GM21367 (cell line): ENCODE data around the gene APBB2.
"Not testable (repeated sequence)": the region's sequence is repeated elsewhere in the genome, so short reads cannot be mapped to it uniquely, and the experiment has no call there.

Experiments used
- ATAC-seq: cut with Tn5 transposase; IDR thresholded peaks from one replicate; pipeline ENCODE4 v1.9.1; 2021; ENCODE audit not compliant: unreplicated experiment

Gene APBB2

GRCh38 chr4:41160012-41160789 lies 54.1 kb downstream of the APBB2 start:
- ATAC-seq: no peak

DNA sequence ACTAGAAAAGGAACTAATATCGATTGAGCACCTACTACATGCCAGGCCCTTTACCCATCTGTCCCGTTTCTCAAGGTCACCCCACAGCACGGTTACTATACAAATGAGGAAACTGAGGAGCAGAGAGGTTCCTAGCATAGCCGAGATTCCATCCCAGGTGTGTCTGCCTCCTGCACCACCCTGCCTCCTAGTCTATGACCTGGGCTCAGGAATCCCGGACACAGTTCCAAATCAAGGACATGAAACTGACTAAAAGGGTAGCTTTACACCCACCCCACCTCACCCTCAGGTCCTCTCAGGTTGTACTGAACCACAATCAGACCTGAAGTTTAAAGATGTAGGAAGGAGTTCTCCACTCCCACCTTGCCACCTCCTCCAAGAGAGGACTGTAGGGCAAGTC lies 55.6 kb downstream of the APBB2 start:
- no peak for ATAC-seq

GRCh38 chr4:41158274-41158673 lies 56.1 kb downstream of the APBB2 start:
- ATAC-seq: no peak

- no peak for ATAC-seq
Observed at GRCh38 chr4:41157009-41157408, 57.3 kb downstream of the APBB2 start.

DNA sequence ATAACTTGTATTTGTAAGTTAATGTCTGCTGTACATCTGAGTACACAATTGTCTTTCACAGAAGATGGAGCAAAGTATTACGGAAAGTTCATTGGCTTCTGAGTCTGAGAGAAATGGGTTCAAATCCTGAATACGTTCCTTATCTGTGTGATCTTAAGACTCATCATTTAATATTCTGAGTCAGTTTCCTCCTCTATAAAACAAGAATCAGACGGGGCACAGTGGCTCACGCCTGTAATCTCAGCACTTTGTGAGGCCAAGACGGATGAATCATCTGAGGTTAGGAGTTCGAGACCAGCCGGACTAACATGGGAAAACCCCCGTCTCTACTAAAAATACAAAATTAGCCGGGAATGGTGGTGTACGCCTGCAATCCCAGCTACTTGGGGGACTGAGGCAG lies 57.8 kb downstream of the APBB2 start:
- ATAC-seq: no peak

GRCh38 chr4:41155194-41155830 lies 59.0 kb downstream of the APBB2 start:
- no peak for ATAC-seq

- ATAC-seq: no peak
Observed at GRCh38 chr4:41154814-41155177, 59.5 kb downstream of the APBB2 start.

GRCh38 chr4:41154010-41154813 lies 60.1 kb downstream of the APBB2 start:
- no peak for ATAC-seq

DNA sequence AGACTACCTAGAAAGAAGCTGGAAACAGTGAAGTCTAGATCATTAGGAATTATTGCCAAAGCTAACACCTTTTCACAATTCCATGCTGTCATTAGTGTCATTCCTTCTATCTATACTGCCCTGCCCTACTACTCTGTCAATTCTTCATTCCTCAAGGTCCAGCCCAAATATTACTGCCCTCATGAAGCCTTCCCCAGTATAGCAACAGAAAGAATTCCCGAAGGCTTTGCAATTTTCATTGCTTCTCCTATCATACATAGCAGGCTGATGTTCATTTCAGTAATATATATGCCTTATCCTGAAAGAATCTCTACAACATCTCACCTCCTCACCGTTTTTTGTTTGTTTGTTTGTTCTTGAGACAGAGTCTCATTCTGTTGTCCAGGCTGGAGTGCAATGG lies 63.9 kb downstream of the APBB2 start:
- ATAC-seq: no peak

DNA sequence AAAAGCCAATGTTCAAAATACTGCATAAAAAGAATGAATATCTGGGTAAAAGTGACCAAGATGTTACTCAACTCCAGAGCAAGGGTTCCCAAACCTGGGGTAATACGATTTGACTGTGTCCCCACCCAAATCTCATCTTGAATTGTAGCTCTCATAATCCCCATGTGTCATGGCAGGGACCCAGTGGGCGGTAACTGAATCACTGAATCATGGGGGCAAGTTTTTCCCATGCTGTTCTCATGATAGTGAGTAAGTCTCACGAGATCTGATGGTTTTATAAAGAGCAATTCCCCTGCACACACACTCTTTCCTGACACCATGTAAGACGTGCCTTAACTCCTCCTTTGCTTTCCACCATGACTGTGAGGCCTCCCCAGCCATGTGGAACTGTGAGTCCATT lies 64.8 kb downstream of the APBB2 start:
- not testable (repeated sequence) for ATAC-seq

GRCh38 chr4:41148931-41149330 lies 65.4 kb downstream of the APBB2 start:
- no peak for ATAC-seq

GRCh38 chr4:41148292-41148691 lies 66.0 kb downstream of the APBB2 start:
- no peak for ATAC-seq

DNA sequence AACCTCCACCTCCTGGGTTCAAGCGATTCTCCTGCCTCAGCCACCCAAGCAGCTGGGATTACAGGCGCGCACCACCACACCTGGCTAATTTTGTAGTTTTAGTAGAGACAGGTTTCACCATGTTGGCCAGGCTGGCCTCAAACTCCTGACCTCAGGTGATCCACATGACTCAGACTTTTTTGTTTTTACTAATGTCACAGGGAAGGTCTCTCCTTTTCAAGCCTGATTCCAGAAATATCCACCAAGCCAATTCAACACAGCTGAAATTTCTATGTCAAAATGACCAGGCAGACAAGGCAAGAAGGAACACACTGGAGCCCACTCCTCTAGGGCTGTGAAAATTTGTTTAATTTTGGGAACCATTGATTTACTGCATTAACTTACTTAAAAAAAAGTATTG lies 66.8 kb downstream of the APBB2 start:
- not testable (repeated sequence) for ATAC-seq

GRCh38 chr4:41146716-41147506 lies 67.4 kb downstream of the APBB2 start:
- ATAC-seq: no peak

DNA sequence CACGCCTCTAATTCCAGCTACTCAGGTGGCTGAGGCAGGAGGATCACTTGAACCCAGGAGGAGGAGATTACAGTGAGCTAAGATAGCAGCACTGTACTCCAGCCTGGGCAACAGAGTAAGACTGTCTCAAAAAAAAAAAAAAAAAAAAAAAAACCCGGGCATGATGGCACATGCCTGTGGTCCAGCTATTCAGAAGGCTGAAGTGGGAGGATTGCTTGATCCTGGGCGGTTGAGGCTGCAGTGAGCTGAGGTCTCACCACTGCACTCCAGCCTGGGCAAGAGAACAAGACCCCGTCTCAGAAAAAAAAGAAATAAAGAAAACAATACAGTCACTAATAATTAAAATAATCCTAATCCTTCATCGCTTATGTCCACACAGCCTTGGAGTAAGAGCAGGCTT lies 68.1 kb downstream of the APBB2 start:
- no peak for ATAC-seq

- no peak for ATAC-seq
Observed at GRCh38 chr4:41145571-41146078, 68.7 kb downstream of the APBB2 start.

DNA sequence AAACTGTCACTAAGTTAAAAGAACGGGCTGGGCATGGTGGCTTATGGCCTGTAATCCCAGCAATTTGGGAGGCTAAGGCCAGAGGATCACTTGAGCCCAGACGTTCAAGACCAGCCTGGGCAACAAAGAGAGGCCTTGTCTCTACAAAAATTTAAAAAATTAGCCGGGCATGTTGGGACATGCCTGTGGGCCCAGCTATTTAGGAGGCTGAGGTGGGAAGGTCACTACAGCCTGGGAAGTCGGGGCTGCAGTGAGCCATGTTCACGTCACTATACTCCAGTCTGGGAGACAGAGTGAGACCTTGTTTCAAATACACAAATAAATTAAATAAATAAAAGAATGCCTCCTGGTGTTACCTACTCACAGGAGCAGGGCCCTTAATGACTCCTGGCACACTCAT lies 69.5 kb downstream of the APBB2 start:
- ATAC-seq: no peak

- ATAC-seq: no peak
Observed at GRCh38 chr4:41144040-41144379, 70.3 kb downstream of the APBB2 start.

DNA sequence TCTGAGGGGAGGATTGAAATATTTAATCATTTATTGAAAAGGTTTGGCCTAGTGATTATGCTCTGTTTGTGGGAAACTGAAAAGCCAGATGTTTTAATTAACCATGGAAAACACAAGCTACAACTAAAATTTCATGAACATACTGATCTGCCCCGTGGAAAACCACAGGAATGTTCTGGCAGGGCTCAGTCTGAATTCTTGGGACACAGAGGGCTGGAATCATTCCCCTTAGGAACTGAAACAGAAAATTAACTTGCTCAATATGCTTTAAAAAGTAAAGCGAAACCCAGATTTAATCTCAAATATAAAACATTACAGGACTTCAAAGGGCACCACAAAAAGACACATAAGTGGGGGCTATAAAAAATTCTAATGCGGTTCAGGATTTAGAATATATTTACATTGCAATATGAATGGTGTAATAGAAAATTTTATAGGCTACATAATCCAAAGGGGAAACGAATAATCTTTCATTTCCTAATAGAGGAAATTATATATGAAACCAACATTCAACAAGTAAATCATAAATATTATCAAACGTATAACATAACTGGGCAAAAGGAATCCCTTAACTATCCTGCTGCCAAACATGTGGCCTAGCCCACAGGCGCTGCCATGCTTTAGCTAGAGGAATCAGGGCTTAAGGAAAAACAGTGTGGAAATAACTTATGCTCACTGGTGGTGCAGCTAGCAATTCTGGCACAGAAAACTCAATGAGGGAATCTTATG lies 70.9 kb downstream of the APBB2 start:
- no peak for ATAC-seq
